ENCODE results near the gene CORO1C. TPM values are rescaled to one million over a fixed set of nuclear protein-coding genes. Genes with fewer than 3 reads are reported as not detected.

The CORO1C gene
- polyA plus RNA-seq, 1 of the 3 experiments (the other 2 are of a cell fraction), result 150 TPM

DNA sequence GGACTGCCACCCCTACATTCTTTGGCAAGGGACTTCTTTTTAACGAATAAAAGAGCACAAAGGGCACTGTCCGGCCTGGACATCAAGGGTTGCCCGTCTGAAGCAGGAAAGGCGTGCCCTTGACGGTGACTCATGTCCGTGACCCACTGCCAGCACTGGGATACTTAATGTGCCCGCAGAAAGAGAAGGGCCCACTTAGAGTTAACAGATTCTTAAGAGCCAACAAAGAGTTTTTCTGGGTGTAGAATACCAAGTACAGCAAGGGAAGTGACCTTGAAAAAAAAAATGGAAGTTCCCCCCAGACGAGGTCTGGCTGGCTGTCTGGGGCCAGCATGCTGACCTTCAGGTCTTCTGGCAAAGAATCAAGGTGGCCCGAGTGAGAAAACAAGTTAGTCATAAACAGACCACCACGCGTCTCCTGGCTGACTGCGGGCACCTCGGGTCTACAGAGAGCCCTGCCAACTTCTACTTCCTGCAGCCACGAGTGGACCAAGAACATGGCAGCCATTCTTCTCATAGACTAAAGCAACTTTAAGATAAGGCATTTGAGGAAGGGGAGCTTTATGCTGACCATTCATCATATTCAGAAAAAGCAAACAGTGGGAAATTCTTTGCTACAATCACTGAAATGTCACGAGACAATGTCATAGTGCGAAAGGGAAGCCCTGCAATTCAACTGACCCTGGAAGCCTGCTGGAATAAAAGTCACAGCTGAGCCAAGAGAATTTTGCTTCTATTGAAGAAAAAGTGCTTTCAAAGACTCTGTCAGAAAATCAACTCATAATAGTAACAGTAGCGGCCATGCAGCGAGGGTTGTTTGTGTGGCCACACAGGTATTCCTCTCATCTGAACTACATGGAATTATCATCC is 87.1 kb downstream of the CORO1C start (continued):
- TF ChIP-seq GABPA (IDR thresholded peaks at IDR 0.05; ENCODE audit: low read depth) (no peak), YY1 (IDR thresholded peaks at IDR 0.05; ENCODE audit: low read depth) (peak; percentile 46; the same call in 1 of the 2 replicates), CHD2 (IDR thresholded peaks at IDR 0.05; ENCODE audit: low read length, partially characterized antibody) (no peak)
- TF ChIP-seq, protein P1, sequence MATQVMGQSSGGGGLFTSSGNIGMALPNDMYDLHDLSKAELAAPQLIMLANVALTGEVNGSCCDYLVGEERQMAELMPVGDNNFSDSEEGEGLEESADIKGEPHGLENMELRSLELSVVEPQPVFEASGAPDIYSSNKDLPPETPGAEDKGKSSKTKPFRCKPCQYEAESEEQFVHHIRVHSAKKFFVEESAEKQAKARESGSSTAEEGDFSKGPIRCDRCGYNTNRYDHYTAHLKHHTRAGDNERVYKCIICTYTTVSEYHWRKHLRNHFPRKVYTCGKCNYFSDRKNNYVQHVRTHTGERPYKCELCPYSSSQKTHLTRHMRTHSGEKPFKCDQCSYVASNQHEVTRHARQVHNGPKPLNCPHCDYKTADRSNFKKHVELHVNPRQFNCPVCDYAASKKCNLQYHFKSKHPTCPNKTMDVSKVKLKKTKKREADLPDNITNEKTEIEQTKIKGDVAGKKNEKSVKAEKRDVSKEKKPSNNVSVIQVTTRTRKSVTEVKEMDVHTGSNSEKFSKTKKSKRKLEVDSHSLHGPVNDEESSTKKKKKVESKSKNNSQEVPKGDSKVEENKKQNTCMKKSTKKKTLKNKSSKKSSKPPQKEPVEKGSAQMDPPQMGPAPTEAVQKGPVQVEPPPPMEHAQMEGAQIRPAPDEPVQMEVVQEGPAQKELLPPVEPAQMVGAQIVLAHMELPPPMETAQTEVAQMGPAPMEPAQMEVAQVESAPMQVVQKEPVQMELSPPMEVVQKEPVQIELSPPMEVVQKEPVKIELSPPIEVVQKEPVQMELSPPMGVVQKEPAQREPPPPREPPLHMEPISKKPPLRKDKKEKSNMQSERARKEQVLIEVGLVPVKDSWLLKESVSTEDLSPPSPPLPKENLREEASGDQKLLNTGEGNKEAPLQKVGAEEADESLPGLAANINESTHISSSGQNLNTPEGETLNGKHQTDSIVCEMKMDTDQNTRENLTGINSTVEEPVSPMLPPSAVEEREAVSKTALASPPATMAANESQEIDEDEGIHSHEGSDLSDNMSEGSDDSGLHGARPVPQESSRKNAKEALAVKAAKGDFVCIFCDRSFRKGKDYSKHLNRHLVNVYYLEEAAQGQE (IDR thresholded peaks at IDR 0.05; ENCODE audit: low read depth, low read length), result peak; percentile 64; the same call in 1 of the 2 replicates

DNA sequence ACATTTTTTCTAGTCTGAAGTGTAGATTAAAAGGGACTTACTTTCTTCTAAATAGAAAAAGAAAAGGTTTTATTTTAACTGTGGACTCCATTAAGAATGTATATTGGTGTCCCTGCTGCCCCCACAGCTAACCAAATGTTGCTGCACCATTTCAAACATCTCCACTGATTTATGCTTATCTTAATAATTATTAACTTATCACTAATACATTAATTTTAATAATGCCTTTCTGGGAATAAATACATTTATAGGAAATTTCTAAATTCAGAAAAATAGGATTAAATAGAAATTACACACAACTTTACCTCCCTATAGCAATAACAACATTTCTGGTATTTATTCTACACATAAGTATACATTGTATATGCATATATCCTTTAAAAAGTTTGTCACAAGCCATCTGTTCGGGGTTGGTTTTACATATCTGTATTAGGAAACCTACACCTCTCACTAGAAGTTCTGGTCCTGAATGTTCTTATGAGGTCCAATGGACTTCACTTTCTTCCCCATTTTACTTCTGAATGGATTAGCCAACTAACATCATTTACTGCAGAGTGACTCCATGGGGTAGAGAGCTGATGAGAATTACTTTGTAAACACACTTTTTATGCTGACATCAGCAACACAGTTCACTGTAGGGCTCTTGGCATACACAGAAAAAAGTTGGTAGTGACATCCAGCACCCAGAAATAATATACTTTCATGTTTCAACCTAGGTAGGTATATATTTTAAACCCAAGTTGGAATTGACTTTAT is 88.2 kb downstream of the CORO1C start:
- ChIA-PET POLR2A (no interaction called here), CTCF (interaction anchor here (0.6 to 1.6 kb wide), 2 partner anchors 8 to 161 kb away, joined by 3 to 6 read pairs; no protein-coding TSS in a partner anchor)
- H3K9ac ChIP-seq, result no peak overlapping the region
- H4K20me1 ChIP-seq (ENCODE audit: insufficient read depth), result no peaks in the 10 kb centered on the region
- no peak overlapping the region for H3K4me3 ChIP-seq (ENCODE audit: low read depth in 2 of 2, low read length in 1 of 2)
- WGBS (ENCODE audit: low lambda C conversion rate), result 100% methylated on average over 1 of the region's 1 CpG
- H3F3A ChIP-seq (replicated peaks; ENCODE audit: insufficient read depth), result peaks cover 56% of the 10 kb centered on the region
- peaks cover 31 to 46% of the 10 kb centered on the region in 2 experiments for H3K36me3 ChIP-seq (replicated peaks in 1 of 2; ENCODE audit: control insufficient read depth in 1 of 2, insufficient read depth in 2 of 2, low read length in 1 of 2)
- H3K9me2 ChIP-seq, result no peaks in the 10 kb centered on the region
- peaks cover 21 to 53% of the 10 kb centered on the region in 2 experiments; a peak in 3 of 4 replicates for H3K4me1 ChIP-seq (ENCODE audit: control insufficient read depth in 1 of 2, insufficient read depth in 2 of 2, low read depth in 1 of 2, low read length in 1 of 2)
- peak overlapping the region in 1 of 2 experiments; percentile 79; a peak in 3 of 4 replicates for H3K27ac ChIP-seq (ENCODE audit: low read depth in 2 of 2, low read length in 1 of 2)
- peaks cover 31% of the 10 kb centered on the region; the same call in 1 of the 2 replicates for H3K79me2 ChIP-seq (ENCODE audit: insufficient read depth)
- H2AFZ ChIP-seq (ENCODE audit: low read depth), result no peak overlapping the region
- TF ChIP-seq, protein P1 (IDR thresholded peaks at IDR 0.05; ENCODE audit: low read depth, low read length), result no peak
- H3K9me3 ChIP-seq, result no peaks in the 10 kb centered on the region
- H3K4me2 ChIP-seq, result no peak overlapping the region
- DNase-seq, result no peak
- no peaks in the 10 kb centered on the region for H3K27me3 ChIP-seq (ENCODE audit: insufficient read depth)
